ENCODE results near the gene ADCY7.
"Not testable (repeated sequence)": the region's sequence is repeated elsewhere in the genome, so short reads cannot be mapped to it uniquely, and the experiment has no call there.

The ADCY7 gene

DNA sequence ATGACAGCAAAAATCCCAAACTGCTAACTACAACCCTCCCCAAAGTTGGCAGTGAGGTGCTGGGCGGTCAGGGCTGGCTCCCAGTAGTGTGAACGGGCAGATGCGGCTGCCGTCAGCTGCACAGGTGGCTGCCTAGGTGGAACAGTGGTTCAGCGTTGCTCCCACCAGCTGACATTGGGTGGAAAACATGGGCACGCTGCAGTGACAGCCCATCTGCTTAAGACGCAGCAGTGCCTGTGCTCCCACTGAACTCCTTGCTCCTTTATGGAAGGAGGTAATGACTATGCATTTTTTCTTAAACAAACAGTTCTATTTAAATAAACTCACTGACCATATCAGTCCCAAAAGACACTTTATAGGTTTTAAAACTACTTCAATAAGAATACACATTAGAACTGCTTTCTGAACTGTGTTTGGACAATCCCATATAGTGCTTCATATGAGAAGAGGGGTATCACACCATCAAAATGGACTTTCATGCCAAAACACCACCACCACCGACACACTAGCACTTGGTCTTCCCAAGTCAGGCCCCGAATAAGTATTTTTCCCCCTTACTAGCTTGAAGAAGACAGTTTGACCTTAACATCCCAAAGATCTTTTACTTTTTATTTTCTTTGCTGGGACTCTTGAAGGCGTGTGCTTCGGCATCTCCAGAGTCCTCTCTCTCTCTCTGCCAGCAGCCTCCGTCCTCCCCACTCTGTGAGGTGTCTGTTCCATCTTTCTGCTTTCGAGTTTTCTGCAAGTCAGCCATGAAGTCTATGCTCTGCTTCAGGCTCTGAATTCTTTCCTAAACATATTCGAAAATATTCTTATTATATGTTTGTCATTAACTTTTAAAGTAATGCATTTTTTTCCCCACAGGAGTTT lies 68.0 kb downstream of the ADCY7 start:
- TF ChIP-seq, protein P1, sequence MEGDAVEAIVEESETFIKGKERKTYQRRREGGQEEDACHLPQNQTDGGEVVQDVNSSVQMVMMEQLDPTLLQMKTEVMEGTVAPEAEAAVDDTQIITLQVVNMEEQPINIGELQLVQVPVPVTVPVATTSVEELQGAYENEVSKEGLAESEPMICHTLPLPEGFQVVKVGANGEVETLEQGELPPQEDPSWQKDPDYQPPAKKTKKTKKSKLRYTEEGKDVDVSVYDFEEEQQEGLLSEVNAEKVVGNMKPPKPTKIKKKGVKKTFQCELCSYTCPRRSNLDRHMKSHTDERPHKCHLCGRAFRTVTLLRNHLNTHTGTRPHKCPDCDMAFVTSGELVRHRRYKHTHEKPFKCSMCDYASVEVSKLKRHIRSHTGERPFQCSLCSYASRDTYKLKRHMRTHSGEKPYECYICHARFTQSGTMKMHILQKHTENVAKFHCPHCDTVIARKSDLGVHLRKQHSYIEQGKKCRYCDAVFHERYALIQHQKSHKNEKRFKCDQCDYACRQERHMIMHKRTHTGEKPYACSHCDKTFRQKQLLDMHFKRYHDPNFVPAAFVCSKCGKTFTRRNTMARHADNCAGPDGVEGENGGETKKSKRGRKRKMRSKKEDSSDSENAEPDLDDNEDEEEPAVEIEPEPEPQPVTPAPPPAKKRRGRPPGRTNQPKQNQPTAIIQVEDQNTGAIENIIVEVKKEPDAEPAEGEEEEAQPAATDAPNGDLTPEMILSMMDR (IDR thresholded peaks at IDR 0.05; ENCODE audit: low read depth, low read length) = no peak
- H3K27ac ChIP-seq = no peak overlapping the region
- no peaks in the 10 kb centered on the region for H3K27me3 ChIP-seq (ENCODE audit: insufficient read depth, low read depth, severe bottlenecking)
- H3K36me3 ChIP-seq = peaks cover 74% of the 10 kb centered on the region
- no peaks in the 10 kb centered on the region for H3K9me3 ChIP-seq (ENCODE audit: severe bottlenecking)
- DNase-seq = no peak
- no peak overlapping the region for H3K4me3 ChIP-seq (ENCODE audit: low read depth, low read length)

GRCh38 chr16:50335196-50335958 lies 69.0 kb downstream of the ADCY7 start:
- H3K4me3 ChIP-seq (ENCODE audit: low read depth, low read length) = no peak overlapping the region
- H3K36me3 ChIP-seq = peaks cover 74% of the 10 kb centered on the region
- no peak for DNase-seq
- no peaks in the 10 kb centered on the region for H3K27me3 ChIP-seq (ENCODE audit: insufficient read depth, low read depth, severe bottlenecking)
- TF ChIP-seq, protein P1 (IDR thresholded peaks at IDR 0.05; ENCODE audit: low read depth, low read length) = no peak
- no peak overlapping the region for H3K27ac ChIP-seq
- H3K9me3 ChIP-seq (ENCODE audit: severe bottlenecking) = no peaks in the 10 kb centered on the region

DNA sequence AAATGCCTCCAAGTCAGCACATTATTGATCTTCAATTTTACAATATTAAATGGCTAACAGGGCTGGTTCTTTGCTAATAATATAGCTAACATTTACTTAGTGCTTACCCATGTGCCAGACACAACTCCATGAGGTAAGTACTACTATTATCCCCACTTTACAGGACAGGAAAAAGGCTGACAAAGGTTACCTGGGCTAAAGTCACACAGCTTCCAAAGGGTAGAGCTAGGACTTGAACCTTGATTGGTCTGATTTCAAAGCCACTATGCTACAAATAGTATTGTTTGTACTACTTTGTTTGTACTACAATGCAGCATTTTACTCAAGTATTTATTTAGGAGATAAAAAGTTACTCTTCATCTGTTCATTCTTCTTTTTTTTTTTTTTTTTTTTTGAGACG lies 70.5 kb downstream of the ADCY7 start:
- Histone ChIP-seq H3K9me3 (ENCODE audit: severe bottlenecking) (no peaks in the 10 kb centered on the region), H3K36me3 (peaks cover 70% of the 10 kb centered on the region), H3K4me3 (ENCODE audit: low read depth, low read length) (no peak overlapping the region), H3K27ac (no peak overlapping the region), H3K27me3 (ENCODE audit: insufficient read depth, low read depth, severe bottlenecking) (no peaks in the 10 kb centered on the region)
- TF ChIP-seq, protein P1 (IDR thresholded peaks at IDR 0.05; ENCODE audit: low read depth, low read length) = no peak
- DNase-seq = no peak

GRCh38 chr16:50338371-50339231 lies 72.2 kb downstream of the ADCY7 start:
- Histone ChIP-seq H3K27me3 (ENCODE audit: insufficient read depth, low read depth, severe bottlenecking) (no peaks in the 10 kb centered on the region), H3K9me3 (ENCODE audit: severe bottlenecking) (no peaks in the 10 kb centered on the region), H3K36me3 (peaks cover 67% of the 10 kb centered on the region), H3K27ac (no peak overlapping the region), H3K4me3 (ENCODE audit: low read depth, low read length) (no peak overlapping the region)
- DNase-seq = no peak
- TF ChIP-seq, protein P1 (IDR thresholded peaks at IDR 0.05; ENCODE audit: low read depth, low read length) = no peak

- H3K36me3 ChIP-seq = peaks cover 48% of the 10 kb centered on the region
- no peak overlapping the region for H3K27ac ChIP-seq
- DNase-seq = no peak
- H3K27me3 ChIP-seq (ENCODE audit: insufficient read depth, low read depth, severe bottlenecking) = no peaks in the 10 kb centered on the region
- TF ChIP-seq, protein P1 (IDR thresholded peaks at IDR 0.05; ENCODE audit: low read depth, low read length) = no peak
- H3K9me3 ChIP-seq (ENCODE audit: severe bottlenecking) = no peaks in the 10 kb centered on the region
- no peak overlapping the region for H3K4me3 ChIP-seq (ENCODE audit: low read depth, low read length)
Observed at GRCh38 chr16:50340578-50340977, 74.2 kb downstream of the ADCY7 start.

DNA sequence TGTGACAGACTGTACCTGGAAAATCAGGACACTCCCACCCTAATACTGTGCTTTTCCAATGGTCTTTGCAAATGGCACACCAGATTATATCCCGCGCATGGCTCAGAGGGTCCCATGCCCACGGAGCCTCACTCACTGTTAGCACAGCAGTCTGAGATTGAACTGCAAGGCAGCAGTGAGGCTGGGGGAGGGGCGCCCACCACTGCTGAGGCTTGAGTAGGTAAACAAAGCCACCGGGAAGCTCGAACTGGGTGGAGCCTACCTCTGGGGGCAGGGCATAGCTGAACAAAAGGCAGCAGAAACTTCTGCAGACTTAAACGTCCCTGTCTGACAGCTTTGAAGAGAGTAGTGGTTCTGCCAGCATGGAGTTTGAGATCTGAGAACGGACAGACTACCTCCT lies 77.2 kb downstream of the ADCY7 start:
- H3K27me3 ChIP-seq (ENCODE audit: insufficient read depth, low read depth, severe bottlenecking); H3K9me3 ChIP-seq (ENCODE audit: severe bottlenecking); DNase-seq; H3K27ac ChIP-seq; H3K4me3 ChIP-seq (ENCODE audit: low read depth, low read length): not testable (repeated sequence)
- peaks cover 32% of the 10 kb centered on the region for H3K36me3 ChIP-seq

GRCh38 chr16:50345210-50345609 lies 78.9 kb downstream of the ADCY7 start:
- H3K27ac ChIP-seq; H3K27me3 ChIP-seq (ENCODE audit: insufficient read depth, low read depth, severe bottlenecking); H3K9me3 ChIP-seq (ENCODE audit: severe bottlenecking); H3K4me3 ChIP-seq (ENCODE audit: low read depth, low read length); DNase-seq: not testable (repeated sequence)
- H3K36me3 ChIP-seq = peaks cover 31% of the 10 kb centered on the region

Data from WERI-Rb-1 (cell line).